ENCODE data around the gene PEX11G.

DNA sequence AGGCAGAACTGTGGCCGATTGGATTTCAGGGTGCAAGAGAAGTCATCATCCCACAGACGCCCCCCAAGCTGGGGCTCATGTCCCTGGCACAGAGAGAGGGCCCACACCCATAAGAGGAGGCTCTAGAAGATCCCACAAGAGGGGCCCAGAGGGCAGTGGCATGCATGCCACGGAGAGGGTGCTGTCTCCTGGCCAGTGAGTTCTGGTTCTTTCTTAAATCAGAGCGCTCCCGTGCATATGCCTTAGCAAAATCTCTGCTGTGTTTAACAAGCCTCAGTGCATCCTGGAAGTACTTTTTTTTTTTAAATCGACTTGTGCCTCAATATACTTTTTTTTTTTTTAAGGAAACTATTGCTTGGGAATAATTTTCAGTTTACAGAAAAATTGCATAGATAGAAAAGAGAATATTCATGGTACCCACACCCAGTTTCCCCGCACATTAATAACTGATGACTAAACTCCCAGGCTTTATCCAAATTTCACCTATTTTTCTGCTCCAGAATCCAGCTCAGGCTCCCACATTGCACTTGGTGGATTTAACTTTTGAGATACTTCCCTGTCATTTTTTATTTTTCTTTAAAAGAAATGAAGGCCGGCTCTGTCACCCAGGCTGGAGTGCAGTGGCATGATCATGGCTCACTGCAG lies 59.1 kb downstream of the PEX11G start:
- TF ChIP-seq, protein P1, sequence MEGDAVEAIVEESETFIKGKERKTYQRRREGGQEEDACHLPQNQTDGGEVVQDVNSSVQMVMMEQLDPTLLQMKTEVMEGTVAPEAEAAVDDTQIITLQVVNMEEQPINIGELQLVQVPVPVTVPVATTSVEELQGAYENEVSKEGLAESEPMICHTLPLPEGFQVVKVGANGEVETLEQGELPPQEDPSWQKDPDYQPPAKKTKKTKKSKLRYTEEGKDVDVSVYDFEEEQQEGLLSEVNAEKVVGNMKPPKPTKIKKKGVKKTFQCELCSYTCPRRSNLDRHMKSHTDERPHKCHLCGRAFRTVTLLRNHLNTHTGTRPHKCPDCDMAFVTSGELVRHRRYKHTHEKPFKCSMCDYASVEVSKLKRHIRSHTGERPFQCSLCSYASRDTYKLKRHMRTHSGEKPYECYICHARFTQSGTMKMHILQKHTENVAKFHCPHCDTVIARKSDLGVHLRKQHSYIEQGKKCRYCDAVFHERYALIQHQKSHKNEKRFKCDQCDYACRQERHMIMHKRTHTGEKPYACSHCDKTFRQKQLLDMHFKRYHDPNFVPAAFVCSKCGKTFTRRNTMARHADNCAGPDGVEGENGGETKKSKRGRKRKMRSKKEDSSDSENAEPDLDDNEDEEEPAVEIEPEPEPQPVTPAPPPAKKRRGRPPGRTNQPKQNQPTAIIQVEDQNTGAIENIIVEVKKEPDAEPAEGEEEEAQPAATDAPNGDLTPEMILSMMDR (IDR thresholded peaks at IDR 0.05), result no peak
- no peak for TF ChIP-seq POLR2AphosphoS5 (IDR thresholded peaks at IDR 0.05; ENCODE audit: insufficient read depth in 1 of 2, low read depth in 1 of 2)

Data from vagina (tissue), 2 donors.